Measurements from ENCODE around the gene AFAP1L2.

Gene AFAP1L2

DNA sequence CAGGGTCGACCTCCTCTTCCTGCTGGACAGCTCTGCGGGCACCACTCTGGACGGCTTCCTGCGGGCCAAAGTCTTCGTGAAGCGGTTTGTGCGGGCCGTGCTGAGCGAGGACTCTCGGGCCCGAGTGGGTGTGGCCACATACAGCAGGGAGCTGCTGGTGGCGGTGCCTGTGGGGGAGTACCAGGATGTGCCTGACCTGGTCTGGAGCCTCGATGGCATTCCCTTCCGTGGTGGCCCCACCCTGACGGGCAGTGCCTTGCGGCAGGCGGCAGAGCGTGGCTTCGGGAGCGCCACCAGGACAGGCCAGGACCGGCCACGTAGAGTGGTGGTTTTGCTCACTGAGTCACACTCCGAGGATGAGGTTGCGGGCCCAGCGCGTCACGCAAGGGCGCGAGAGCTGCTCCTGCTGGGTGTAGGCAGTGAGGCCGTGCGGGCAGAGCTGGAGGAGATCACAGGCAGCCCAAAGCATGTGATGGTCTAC lies 118.3 kb downstream of the AFAP1L2 start:
- no peak for DNase-seq

DNA sequence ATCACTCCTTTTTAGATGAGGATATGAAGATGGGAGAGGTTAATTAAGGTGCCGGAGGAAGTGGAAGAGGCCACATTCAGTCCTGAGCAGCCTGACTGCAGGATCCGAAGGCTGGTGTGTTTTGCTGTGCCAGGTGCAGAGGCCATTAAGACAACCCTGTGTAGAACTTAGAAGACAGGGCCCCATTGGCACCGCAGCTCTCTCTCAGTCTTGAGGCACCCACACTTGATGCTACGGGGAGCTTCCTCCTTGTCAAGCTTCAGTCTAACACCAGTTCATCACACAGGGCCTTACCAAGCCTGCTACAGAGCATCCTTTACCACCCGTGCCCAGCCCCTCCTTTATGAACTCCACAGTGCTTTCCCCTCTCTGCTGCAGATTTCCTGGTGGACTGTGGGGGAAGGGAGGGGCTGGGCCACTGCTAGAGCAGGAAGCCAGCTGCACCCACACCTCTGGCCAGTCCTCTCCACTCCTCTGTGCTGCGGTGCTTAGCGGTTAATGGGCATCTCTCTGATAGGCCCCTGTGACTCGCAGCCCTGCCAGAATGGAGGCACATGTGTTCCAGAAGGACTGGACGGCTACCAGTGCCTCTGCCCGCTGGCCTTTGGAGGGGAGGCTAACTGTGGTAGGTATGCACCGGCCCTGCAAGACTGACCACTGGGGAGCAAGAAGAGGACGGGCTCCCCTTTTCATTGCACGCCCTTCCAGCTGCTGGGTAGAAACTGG lies 119.8 kb downstream of the AFAP1L2 start:
- DNase-seq: no peak

DNA sequence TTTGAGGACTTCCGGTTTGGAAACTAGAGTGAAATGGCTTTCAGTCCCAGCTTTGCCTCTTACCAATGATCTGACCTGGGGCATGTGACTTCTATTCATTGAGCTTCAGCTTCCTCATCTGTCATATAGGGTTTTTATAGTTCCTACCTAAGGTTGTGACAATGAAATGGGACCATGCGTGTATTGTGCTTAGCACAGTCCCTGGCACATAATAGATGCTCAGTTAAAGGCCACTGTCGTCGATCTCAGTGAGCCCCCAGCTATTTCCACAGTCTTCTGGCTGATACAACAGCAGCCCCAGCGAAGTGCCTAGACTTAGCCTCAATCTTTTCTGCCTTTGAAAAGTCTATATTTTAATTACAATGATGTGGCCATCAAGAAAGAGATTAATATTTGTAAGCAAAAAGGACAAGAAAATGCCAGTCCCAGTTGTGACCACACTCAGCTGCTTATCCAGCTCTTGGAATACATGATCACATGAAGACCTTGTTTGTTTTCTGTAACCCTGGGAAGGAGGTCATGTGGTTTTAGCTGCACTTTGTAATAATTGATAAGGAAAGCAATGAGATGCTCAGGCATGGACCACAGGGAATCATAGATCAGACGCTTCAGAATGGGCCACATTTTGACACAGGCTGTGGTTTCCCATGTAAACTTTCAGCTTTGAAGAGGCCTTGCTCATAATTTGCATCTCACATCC lies 120.6 kb downstream of the AFAP1L2 start:
- DNase-seq: peak; percentile 4

DNA sequence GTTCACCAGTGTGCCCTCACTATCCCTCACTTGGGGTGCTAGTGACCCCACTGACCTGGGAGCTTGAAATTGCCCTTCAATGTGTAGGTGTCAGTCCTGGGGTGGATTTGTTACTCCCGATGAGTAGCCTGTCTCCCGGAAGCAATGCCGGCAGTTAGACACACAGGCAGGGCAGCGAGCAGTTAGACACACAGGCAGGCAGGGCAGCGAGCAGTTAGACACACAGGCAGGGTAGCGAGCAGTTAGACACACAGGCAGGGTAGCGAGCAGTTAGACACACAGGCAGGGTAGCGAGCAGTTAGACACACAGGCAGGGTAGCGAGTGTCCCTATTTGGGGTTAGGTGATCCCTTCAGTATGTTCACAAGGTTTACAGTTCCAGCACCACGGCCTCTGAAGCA lies 121.2 kb downstream of the AFAP1L2 start:
- no peak for DNase-seq

DNA sequence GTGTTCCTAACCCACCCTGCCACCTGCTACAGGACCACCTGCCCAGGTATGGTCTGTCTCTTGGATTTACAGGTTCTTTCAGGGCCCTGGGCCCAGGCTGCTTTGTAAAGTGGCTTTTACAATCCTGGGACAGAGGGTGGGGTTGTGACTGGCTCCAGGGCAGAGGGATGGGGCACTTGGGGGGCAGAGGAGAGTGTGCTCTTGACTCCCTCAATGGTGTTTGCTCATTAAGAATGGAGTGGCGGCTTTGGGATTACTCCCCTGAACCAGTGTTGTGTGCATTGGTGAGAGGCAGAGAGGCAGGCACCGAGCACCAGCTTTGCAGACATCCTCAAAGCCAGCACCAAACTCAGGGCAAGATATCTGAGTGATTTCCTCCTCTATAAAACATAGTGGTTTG lies 121.8 kb downstream of the AFAP1L2 start:
- DNase-seq: no peak

DNA sequence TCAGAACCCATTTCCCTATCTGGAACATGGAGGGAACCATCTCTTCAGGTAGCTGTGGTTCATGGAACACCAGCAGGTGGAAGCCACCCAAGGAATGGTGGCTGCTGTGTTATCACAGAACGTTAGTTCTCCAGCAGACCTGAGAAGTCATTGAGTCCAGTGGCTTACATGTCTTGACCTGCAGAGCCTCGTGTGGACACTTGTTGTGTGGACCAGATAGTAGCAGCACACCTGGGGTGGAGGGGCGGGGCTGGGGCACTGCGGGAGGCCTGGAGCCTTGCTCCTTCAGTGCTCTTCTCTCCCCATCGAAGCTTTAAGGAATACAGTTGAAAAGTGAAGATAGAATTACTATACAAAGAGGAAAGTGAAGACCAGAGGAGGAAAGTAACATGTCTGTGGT lies 122.8 kb downstream of the AFAP1L2 start:
- DNase-seq: no peak

DNA sequence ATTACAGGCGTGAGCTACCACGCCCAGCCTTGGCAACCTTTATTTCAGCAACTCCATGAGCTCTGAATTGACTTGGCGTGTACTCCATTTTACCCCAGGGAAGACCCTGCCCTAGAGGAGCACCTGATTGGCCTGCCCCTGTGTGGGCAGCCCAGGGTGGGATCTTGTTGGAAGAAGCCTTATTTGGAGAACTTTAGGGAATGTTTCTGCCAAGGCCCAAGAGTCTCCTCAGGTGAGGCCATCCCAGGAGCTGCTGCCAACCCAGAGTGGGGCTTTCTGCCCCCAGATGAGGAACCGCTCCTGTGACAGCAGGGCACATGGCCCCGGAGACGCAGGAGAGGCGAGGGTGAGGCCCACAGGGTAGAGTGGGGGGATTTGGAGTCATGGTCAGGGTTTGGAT lies 123.3 kb downstream of the AFAP1L2 start:
- no peak for DNase-seq

DNA sequence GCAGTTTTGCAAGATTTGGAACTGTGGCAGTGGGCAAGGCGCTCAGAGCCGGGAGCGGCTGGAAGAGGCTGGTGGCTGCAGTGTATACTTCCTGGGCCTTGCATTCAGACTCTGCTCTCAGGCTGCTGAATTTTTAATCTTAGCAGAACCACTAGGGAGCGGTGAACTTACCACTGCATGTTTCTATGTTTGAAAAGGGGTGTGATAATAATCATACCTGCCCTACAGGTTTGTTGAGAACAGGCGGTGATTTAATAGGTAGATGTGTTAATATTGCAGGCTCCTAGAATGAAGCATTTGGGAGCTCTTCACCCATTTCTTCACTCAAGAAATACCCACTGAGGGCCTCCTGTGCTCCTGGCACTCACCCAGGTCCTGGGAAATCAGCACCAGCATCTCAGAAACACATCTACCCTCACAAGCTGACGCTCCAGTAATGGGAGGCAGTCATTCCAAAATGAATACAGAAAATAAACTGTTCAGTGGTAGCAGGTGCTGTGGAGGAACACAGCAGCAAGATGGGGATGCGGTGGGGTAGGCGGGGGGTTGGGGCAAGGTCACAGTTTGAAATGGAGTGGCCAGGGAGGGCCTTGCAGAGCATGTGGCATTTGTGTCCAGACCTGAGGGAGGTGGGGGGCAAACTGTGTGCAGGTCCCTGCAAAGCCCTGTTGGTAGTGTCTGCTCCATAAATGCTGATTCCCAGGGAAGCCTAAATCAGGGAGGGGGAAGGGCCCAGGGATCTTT lies 124.2 kb downstream of the AFAP1L2 start:
- no peak for DNase-seq

DNA sequence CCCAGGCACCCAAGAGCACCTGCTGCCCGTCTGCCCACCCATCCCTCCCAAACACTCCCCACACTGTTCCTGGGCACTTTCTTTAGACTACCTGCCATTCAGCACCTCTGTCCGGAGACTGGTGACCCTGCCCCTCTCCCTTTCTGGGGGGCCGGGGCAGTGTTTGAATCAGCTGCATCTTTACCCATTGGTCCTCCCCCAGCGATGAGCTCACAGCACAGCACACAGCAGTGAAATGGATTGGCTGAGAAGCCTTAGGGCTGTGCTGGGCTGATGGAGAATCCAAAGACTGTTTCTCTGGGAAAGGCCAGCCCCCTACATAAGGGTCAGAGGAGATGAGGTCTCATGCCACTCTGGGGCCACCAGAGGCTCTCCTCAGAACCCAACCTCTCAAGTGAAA lies 125.0 kb downstream of the AFAP1L2 start:
- DNase-seq: no peak

DNA sequence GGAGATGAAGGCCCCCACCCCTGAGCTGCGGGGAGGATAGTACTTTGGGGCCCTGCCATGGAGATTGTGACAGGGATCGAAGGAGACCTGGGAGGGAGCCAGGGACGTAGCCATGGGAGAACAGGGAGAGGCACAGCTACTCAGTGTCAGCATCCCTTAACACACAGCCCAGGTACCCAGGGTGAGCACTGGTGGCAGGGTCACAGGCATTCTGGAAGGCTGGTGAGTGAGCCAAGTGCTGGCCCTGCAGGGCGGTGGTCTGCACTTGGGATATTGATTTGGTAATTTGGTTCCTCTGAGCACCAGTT lies 125.5 kb downstream of the AFAP1L2 start:
- DNase-seq: no peak

DNA sequence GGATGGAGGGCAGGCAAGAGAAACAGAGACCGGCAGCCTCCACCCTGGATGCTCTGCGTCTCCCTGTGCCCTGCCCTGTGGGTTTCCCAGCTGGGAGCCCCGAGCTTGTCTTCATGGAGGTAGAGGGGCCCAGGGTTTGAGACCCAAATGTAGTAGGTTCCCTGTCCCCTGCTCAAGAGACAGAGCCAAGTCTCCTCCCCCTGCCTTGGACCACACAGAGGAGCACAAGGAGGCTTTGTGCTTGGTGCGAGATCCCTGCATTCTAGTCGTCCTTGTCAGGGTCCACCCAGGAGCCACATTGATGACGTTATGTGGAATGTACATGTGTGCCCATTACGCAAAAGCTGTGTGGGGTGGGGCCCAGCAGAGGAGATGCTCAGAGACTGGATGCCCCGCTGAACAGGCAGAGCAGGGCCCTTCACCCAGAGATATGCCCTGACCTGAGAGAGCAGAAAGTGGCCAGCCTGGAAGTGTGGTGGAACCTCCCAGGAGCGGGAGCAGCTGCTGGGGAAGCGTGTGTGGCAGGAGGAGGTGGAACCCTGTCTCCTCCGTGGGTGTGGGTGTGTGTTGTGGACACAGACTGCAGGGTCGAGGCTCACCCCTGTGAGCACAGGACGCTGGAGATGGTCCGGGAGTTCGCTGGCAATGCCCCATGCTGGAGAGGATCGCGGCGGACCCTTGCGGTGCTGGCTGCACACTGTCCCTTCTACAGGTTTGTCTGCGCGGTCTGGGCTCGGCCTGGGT lies 126.0 kb downstream of the AFAP1L2 start:
- DNase-seq: no peak

DNA sequence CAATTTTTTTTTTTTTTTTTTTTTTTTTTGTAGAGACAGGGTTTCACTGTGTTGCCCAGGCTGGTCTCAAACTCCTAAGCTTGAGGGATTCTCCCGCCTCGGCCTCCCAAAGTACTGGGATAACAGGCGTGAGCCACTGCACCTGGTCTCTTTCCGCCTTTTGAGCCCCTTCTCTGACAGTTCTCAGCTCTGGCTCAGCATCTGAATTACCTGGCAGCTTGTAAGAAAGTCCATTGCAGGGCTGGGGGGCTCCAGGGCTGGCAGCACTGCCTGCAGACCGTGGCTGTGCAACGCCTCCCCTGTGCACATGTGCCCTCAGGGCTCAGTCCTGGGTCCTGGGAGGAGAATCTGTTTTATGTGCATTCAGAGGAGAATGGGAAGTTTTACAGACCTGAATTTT lies 127.6 kb downstream of the AFAP1L2 start:
- DNase-seq: no peak

DNA sequence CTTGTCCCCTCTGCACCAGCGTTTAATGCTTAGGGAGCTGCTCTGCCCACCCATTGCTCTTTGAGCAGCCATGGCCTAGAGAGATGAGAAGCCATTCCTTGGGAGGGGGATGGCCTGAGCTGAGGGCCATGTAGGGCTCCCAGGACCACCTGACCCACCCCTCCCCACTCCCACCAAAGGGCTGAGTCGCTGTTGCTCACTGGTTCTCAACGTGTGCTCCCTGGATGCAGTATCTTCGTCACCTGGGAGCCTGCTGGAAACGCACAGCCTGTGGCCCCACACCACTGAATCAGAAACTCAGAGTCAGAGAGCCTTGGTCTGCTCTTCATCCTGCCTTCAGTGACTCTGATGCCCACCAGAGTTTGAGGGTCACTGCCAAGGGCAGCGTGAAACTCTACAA lies 128.2 kb downstream of the AFAP1L2 start:
- DNase-seq: no peak

DNA sequence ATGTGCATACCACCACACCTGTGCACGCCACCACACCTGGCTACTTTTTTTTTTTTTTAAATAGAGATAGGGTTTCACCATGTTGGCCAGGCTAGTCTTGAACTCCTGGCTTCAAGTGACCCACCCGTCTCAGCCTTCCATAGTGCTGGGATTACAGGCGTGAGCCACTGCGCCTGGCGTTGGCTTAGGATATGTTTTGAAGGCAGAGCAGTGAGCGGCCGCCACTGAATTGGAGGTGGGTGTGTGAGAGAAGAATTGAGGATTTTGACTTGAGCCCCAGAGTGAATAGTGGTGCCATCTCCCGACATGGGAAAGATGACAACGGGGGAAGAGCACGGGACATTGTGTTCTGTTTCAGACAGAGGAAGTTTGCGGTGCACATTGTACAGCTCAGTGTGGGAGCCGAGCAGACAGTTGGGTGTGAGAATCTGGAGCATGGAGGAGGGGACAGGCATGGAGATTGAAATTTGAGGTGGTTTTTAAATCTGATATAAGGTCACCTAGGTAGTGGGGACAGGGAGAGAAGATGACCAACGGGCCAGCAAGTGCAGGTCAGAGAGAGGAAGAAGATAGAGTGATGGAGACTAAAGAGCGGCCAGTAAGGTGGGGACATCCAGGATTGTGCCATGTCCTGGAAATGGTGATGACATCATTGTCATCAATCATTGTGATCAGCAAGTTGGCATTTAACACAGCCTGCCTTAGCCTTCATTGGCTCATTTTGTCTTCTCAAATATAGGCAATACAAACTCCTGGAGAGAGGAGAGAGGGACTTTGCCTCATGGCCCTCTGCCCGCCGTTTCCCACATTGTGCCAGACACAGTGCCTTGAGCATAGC lies 129.5 kb downstream of the AFAP1L2 start:
- no peak for DNase-seq

DNA sequence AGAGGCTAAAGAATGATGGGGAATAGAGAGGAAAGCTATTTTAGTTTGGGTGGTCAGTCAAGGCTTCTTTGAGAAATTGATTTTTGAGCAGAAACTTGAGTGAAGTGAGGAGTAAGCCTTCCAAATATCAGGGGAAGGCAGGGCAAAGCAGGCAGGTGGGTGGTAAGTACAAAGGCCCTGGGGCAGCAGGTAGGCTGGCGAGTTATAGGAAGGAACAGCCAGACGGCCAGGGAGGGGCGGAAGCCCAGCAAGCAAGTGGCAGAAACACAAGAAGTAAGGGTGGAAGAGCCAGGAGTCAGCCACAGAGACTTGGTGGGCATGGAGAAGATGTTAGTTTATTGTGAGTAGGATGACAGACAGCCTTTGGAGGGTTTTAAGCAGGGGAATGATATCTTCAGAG lies 130.4 kb downstream of the AFAP1L2 start:
- DNase-seq: no peak

DNA sequence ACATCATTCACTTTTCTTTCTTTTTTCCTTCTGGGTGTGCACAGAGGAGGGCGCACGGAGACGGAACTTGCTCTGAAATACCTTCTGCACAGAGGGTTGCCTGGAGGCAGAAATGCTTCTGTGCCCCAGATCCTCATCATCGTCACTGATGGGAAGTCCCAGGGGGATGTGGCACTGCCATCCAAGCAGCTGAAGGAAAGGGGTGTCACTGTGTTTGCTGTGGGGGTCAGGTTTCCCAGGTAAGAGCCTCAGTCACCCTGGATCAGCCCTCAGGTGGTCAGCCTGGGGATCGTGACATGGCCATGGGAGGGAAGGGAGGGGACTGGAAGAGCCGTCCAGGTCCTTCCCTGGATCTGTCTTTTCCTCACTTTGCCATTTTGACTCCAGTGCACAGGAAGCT lies 131.6 kb downstream of the AFAP1L2 start:
- no peak for DNase-seq

DNA sequence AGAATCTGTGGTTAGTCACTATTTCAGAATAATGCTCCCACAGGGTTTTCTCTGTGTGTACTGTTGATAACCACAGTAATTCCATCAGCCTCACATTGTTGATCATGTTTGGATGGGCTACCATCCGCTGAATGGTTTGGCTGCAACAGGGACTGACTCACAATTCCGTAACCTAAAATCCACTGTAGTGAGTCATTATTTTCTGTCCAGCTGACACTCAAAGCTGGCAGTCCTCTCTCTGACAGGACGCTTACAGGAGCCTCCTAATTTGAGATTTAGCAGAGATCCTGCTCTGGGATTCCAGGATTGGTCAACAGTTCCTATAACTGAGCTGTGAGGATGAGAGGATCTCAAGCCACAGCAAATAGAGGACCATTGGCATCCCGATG lies 132.5 kb downstream of the AFAP1L2 start:
- no peak for DNase-seq

DNA sequence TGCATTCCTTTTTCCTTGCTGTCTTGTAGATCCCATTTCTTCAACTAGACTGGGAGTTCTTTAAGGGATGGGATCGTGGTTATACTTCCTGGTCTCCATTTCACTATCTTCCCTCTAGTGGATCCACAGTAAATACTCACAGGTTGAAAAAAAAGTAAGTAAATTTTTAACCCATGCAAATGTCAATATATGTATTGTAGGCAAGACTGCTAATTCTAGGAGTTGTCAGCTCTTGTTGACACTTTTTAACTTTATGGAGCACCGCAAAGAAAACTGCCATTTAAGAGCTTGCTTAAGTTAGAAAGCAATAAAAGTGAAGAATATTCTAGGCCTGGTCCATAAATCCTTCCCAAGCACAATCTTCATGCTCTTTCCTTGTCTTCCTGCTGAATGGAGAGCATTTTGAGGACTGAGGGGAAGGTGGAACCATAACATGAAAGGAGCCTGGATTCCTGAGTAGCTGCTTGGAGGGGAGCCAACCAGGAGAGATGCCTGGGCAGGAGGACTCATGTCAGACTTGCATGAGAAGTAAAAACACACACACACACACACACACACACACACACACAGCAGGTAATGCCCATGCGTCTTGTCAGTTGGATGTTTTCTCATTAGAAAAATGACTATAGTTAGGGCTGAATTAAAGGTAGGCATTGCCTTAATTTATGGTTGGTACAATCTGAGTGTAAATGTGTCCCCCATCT lies 133.1 kb downstream of the AFAP1L2 start:
- no peak for DNase-seq

DNA sequence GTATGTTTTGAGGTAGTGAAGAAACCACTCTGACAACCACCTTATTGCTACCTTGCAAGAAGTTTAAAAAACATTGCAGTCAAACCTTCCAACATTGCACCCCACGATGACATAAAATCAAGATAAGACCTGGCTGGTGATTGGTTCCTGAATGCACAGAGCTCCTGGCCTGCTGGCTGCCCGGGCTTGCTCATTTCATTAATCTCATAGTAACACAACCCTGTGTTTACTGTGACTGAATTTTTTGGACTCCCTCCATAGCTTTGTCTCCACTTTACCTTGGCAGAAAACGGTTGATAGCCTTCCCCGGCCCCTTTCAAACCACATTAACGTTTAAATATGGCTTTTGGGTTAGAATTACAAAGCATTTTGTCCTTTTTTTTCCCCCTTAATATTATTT lies 137.8 kb downstream of the AFAP1L2 start:
- peak; percentile 91 for DNase-seq

DNA sequence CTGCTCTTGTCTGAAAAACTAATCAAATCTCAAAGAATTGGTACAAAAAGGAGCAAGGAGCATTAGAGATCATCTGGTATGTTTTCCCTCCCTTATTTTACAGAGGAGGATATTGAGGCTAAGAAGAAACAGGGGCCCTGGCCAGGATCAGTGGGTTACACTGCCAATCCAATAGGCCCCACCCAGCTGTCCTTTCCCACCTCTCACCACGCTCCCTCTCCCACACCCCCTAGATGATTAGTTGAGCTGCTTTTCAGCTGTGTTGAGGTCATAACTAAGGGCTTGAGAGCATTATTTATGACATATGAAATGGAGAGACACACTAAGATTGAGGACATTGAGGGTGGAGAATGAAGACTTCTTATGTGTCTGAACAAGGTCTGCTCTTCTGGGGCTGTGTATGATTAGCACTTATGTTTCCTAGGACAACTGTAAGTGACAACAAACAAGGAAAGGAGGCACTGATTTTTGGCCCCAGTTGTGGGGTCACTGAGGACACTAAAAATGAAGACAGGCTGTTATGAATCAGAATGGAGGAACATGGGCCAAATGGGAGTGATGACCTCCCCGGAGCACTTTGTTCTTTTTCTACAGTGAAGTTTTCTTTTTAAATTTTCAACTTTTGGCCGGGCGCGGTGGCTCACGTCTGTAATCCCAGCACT lies 138.8 kb downstream of the AFAP1L2 start:
- peak; percentile 33 for DNase-seq

DNA sequence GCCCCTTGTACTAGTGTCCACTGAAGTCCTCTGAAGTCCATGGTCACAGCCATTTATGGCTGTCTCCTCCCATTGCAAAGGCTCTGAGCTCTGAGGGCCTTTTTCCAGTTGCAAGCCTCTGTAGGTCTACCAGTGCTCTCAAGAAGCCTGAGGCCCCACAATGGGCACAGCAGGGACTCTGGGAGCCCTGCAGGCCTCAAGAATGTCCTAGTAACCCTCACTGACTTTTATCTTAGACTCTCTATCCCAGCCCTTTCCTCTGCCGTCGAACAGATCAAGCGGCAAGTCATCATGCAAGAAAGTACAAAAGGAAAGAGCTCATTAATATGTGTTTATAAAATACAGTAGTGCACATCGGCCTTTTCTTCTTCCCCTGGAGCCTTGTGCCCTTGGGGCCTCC lies 141.8 kb downstream of the AFAP1L2 start:
- DNase-seq: no peak
